Skeletal muscle tissue (tissue), 4 donors: ENCODE results near the gene RARRES1. TPM values are rescaled to one million over a fixed set of nuclear protein-coding genes. Genes with fewer than 3 reads are reported as not detected.

ENCODE experiments used
- H3K27ac ChIP-seq: one replicate; pipeline ENCODE4 v1.7.0; 2013; ENCODE audit warnings: mild to moderate bottlenecking, low read depth, low read length, inconsistent platforms
- H3K27me3 ChIP-seq, 3 donors: one replicate each; pipeline ENCODE4 v1.7.0; 2013; ENCODE audit warnings: low read length in 3 of 3; ENCODE audit not compliant: control insufficient read depth in 3 of 3, insufficient read depth in 3 of 3
- H3K36me3 ChIP-seq, 3 donors: one replicate each; pipeline ENCODE4 v1.7.0; 2013; ENCODE audit warnings: low read length in 3 of 3; ENCODE audit not compliant: control insufficient read depth in 3 of 3, insufficient read depth in 3 of 3
- H3K4me1 ChIP-seq, 3 donors: one replicate each; pipeline ENCODE4 v1.7.0; 2013; ENCODE audit warnings: low read length in 3 of 3, mild to moderate bottlenecking in 3 of 3; ENCODE audit not compliant: control insufficient read depth in 3 of 3, insufficient read depth in 3 of 3
- H3K4me3 ChIP-seq, 3 donors: one replicate each; pipeline ENCODE4 v1.7.0; 2013; ENCODE audit warnings: low read length in 3 of 3
- H3K9ac ChIP-seq, 3 donors: one replicate each; pipeline ENCODE4 v1.7.0; 2013; ENCODE audit warnings: low read length in 3 of 3, mild to moderate bottlenecking in 3 of 3, moderate library complexity in 2 of 3, low read depth in 1 of 3
- H3K9me3 ChIP-seq, 3 donors: one replicate each; pipeline ENCODE4 v1.7.0; 2013; ENCODE audit warnings: low read length in 3 of 3; ENCODE audit not compliant: control insufficient read depth in 3 of 3
- total RNA-seq: library from RNA; depleted of rRNA; stranded (reverse); fragments of >200 nt; gene quantifications from one replicate; pipeline ENCODE4 v1.2.3, GENCODE V29; 2014
- donor health status: Osteomylitis.

The RARRES1 gene
- total RNA-seq, 1 donor from 2014 or later, result 1.6 TPM

GRCh38 chr3:158766364-158766763, 34.1 kb upstream of the RARRES1 start:
- no peaks in the 10 kb centered on the region for H3K36me3 ChIP-seq
- H3K27ac ChIP-seq, result no peak overlapping the region
- H3K9ac ChIP-seq, result no peak overlapping the region
- H3K4me3 ChIP-seq, result no peak overlapping the region
- H3K4me1 ChIP-seq, result peaks cover 14 to 27% (median 18%) of the 10 kb centered on the region in 3 donors
- H3K9me3 ChIP-seq, result no peaks in the 10 kb centered on the region
- H3K27me3 ChIP-seq, result no peaks in the 10 kb centered on the region

- Histone ChIP-seq H3K36me3 (no peaks in the 10 kb centered on the region), H3K9ac (no peak overlapping the region), H3K27me3 (no peaks in the 10 kb centered on the region), H3K9me3 (no peaks in the 10 kb centered on the region), H3K4me3 (no peak overlapping the region), H3K27ac (no peak overlapping the region), H3K4me1 (peaks cover 14 to 25% (median 18%) of the 10 kb centered on the region in 3 donors)
These were observed 33.4 kb upstream of the RARRES1 start for GRCh38 chr3:158765518-158766205.

- H3K9ac ChIP-seq, result no peak overlapping the region
- H3K27ac ChIP-seq, result no peak overlapping the region
- no peaks in the 10 kb centered on the region for H3K36me3 ChIP-seq
- H3K9me3 ChIP-seq, result no peaks in the 10 kb centered on the region
- no peaks in the 10 kb centered on the region for H3K27me3 ChIP-seq
- H3K4me1 ChIP-seq, result peaks cover 8 to 13% (median 9%) of the 10 kb centered on the region in 3 donors
- no peak overlapping the region for H3K4me3 ChIP-seq
These were observed 31.2 kb upstream of the RARRES1 start for GRCh38 chr3:158763421-158763820.

GRCh38 chr3:158762701-158763100, 30.4 kb upstream of the RARRES1 start:
- Histone ChIP-seq H3K27me3 (no peaks in the 10 kb centered on the region), H3K4me3 (no peak overlapping the region), H3K36me3 (no peaks in the 10 kb centered on the region), H3K9ac (no peak overlapping the region), H3K27ac (no peak overlapping the region), H3K4me1 (peaks cover under 1 to 6% (median 3%) of the 10 kb centered on the region in 3 donors), H3K9me3 (no peaks in the 10 kb centered on the region)

- no peaks in the 10 kb centered on the region for H3K27me3 ChIP-seq
- no peak overlapping the region for H3K9ac ChIP-seq
- H3K27ac ChIP-seq, result no peak overlapping the region
- no peak overlapping the region for H3K4me3 ChIP-seq
- no peaks in the 10 kb centered on the region for H3K36me3 ChIP-seq
- H3K9me3 ChIP-seq, result no peaks in the 10 kb centered on the region
- H3K4me1 ChIP-seq, result peaks cover 0 to 5% (median 3%) of the 10 kb centered on the region in 3 donors
These were observed 29.1 kb upstream of the RARRES1 start for GRCh38 chr3:158761350-158761749.

GRCh38 chr3:158755421-158755820, 23.2 kb upstream of the RARRES1 start:
- no peaks in the 10 kb centered on the region for H3K9me3 ChIP-seq

GRCh38 chr3:158753854-158754253, 21.6 kb upstream of the RARRES1 start:
- no peak overlapping the region for H3K27ac ChIP-seq

More at GRCh38 chr3:158755421-158755820, 23.2 kb upstream of the RARRES1 start:
- Histone ChIP-seq H3K4me3 (no peak overlapping the region), H3K27me3 (no peaks in the 10 kb centered on the region), H3K27ac (no peak overlapping the region), H3K9ac (no peak overlapping the region), H3K4me1 (no peaks in the 10 kb centered on the region), H3K36me3 (no peaks in the 10 kb centered on the region)

GRCh38 chr3:158751316-158751715, 19.1 kb upstream of the RARRES1 start:
- peaks cover 0 to 16% (median 7%) of the 10 kb centered on the region in 3 donors for H3K36me3 ChIP-seq
- H3K9ac ChIP-seq, result no peak overlapping the region
- no peaks in the 10 kb centered on the region for H3K27me3 ChIP-seq
- no peak overlapping the region for H3K4me3 ChIP-seq
- peaks cover 0 to 3% (median 0%) of the 10 kb centered on the region in 3 donors for H3K4me1 ChIP-seq
- H3K27ac ChIP-seq, result no peak overlapping the region
- no peaks in the 10 kb centered on the region for H3K9me3 ChIP-seq

More at GRCh38 chr3:158753854-158754253, 21.6 kb upstream of the RARRES1 start:
- Histone ChIP-seq H3K27me3 (no peaks in the 10 kb centered on the region), H3K4me3 (no peak overlapping the region), H3K9me3 (no peaks in the 10 kb centered on the region), H3K9ac (no peak overlapping the region), H3K36me3 (peaks cover 0 to 3% (median 0%) of the 10 kb centered on the region in 3 donors), H3K4me1 (no peaks in the 10 kb centered on the region)

GRCh38 chr3:158750016-158750415, 17.8 kb upstream of the RARRES1 start:
- Histone ChIP-seq H3K27me3 (no peaks in the 10 kb centered on the region), H3K9me3 (no peaks in the 10 kb centered on the region), H3K4me1 (peaks cover 0 to 3% (median 0%) of the 10 kb centered on the region in 3 donors), H3K9ac (no peak overlapping the region), H3K27ac (no peak overlapping the region), H3K36me3 (peaks cover 0 to 18% (median 7%) of the 10 kb centered on the region in 3 donors), H3K4me3 (no peak overlapping the region)

- H3K27ac ChIP-seq, result no peak overlapping the region
- H3K36me3 ChIP-seq, result peaks cover 0 to 20% (median 7%) of the 10 kb centered on the region in 3 donors
- no peak overlapping the region for H3K4me3 ChIP-seq
- no peaks in the 10 kb centered on the region for H3K9me3 ChIP-seq
- no peak overlapping the region for H3K9ac ChIP-seq
- peaks cover 0 to 3% (median 0%) of the 10 kb centered on the region in 3 donors for H3K4me1 ChIP-seq
- H3K27me3 ChIP-seq, result no peaks in the 10 kb centered on the region
These were observed 17.3 kb upstream of the RARRES1 start for GRCh38 chr3:158749526-158749925.
